ENCODE results near the gene GPRC5C. TPM values are rescaled to one million over a fixed set of nuclear protein-coding genes. Genes with fewer than 3 reads are reported as not detected.

The GPRC5C gene
- total and polyA plus RNA-seq, 2 of the 8 experiments (the other 6 are each of a cell fraction or from before 2014, with no cell fraction given) = 18.3 to 55.8 TPM

DNA sequence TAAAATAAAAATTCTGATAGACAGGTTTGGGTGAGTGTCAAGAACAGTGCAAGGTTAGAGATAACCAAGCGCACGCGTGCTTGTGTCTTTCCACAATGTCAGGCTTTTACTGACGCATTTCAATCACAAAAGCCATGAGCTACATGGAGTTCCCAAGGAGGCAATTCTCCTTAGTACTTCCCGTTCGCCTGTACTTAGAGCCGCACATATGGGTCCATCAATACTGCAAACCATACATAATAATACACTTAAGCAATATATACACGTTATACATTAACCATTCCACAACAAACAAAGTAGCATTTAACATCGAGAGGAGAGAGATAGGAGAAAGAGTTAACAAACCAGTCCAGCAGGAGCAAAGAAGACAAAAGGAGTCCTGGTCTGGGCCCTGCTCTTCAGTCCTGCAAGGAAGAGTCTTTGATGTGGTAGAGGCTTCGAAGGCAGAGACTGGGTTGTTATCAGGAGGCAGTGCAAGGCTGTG is 11.9 kb upstream of the GPRC5C start:
- no peaks in the 10 kb centered on the region for H3K79me1 ChIP-seq (ENCODE audit: low read depth, low read length)
- H3K36me3 ChIP-seq (ENCODE audit: control insufficient read depth in 2 of 4, insufficient read depth in 4 of 4, low read length in 3 of 4) = no peaks in the 10 kb centered on the region
- ChIA-PET POLR2A (ENCODE audit: partially characterized antibody) (interaction anchor here (1.1 to 2.3 kb wide), 3 partner anchors 10 to 33 kb away, joined by 3 to 8 read pairs (median 4); no protein-coding TSS in a partner anchor), CTCF (ENCODE audit: partially characterized antibody) (interaction anchor here (3.1 kb wide), 1 partner anchor 38 kb away, joined by 10 read pairs; no protein-coding TSS in a partner anchor)
- no peak overlapping the region for H3K4ac ChIP-seq (replicated peaks; ENCODE audit: insufficient read length, low read depth, low read length)
- DNase-seq (ENCODE audit: low read depth in 1 of 2, low spot score in 2 of 2) (no peak), FAIRE-seq (no peak)
- no peak overlapping the region for H3K23ac ChIP-seq (ENCODE audit: insufficient read length)
- H2BK120ac ChIP-seq (replicated peaks; ENCODE audit: low read depth, low read length) = no peak overlapping the region
- no peak overlapping the region for H3K14ac ChIP-seq (ENCODE audit: insufficient read length)
- H3K27ac ChIP-seq (ENCODE audit: low read depth, low read length) = no peak overlapping the region
- no peak overlapping the region for H2AK5ac ChIP-seq (ENCODE audit: low read depth, low read length)
- no peak overlapping the region for H4K5ac ChIP-seq (ENCODE audit: insufficient read length, low read depth, low read length)
- H3K23me2 ChIP-seq (ENCODE audit: low read depth, low read length) = no peaks in the 10 kb centered on the region; the same call in 1 of the 2 replicates
- H3K4me3 ChIP-seq (ENCODE audit: extremely low read depth in 1 of 4, insufficient read depth in 2 of 4, low read depth in 3 of 4, low read length in 4 of 4) = no peak overlapping the region
- H2BK20ac ChIP-seq (ENCODE audit: low read length) = no peak overlapping the region
- no peaks in the 10 kb centered on the region for H4K20me1 ChIP-seq (replicated peaks in 1 of 2; ENCODE audit: control insufficient read depth in 1 of 2, insufficient read depth in 2 of 2, low read length in 2 of 2)
- no peak overlapping the region for H3K9ac ChIP-seq (replicated peaks in 1 of 4; ENCODE audit: extremely low read depth in 1 of 4, low read depth in 3 of 4, low read length in 3 of 4)
- H2BK12ac ChIP-seq (ENCODE audit: low read depth, low read length) = no peak overlapping the region
- WGBS, 2 experiments (ENCODE audit: extremely low coverage in 1 of 2, insufficient coverage in 1 of 2, insufficient read length in 1 of 2, insufficient replicate concordance in 2 of 2, low coverage in 1 of 2, low lambda C conversion rate in 2 of 2, missing lambda C conversion rate in 1 of 2) = 87% methylated on average over 10 of the region's 10 CpGs; no CpG with 5 or more reads in 1 of the 2 experiments
- no peaks in the 10 kb centered on the region for H3K27me3 ChIP-seq (replicated peaks in 1 of 4; ENCODE audit: control insufficient read depth in 3 of 4, extremely low read depth in 1 of 4, insufficient read depth in 3 of 4, low read length in 3 of 4)
- H3K4me2 ChIP-seq (ENCODE audit: insufficient read depth in 1 of 2, low read depth in 2 of 2, low read length in 2 of 2) = no peak overlapping the region
- H4K8ac ChIP-seq (ENCODE audit: extremely low read depth, insufficient read depth, low read length) = no peak overlapping the region
- H2AFZ ChIP-seq (ENCODE audit: low read length) = no peak overlapping the region
- no peak for TF ChIP-seq POLR2A (IDR thresholded peaks at IDR 0.05; ENCODE audit: control extremely low read depth in 1 of 2, low read depth in 2 of 2, low read length in 2 of 2)
- TF ChIP-seq GABPA (IDR thresholded peaks at IDR 0.05; ENCODE audit: borderline replicate concordance, insufficient read depth, low read length) = no peak
- no peak for TF ChIP-seq JUND (IDR thresholded peaks at IDR 0.05; ENCODE audit: low read length)
- no peak for TF ChIP-seq HDAC6 (IDR thresholded peaks at IDR 0.05; ENCODE audit: low read depth, low read length)
- TF ChIP-seq TEAD4 (IDR thresholded peaks at IDR 0.05; ENCODE audit: low read depth, low read length) = no peak
- no peak for TF ChIP-seq TAF7 (optimal IDR thresholded peaks at IDR 0.05; ENCODE audit: borderline replicate concordance, low read depth, low read length)
- no peak for TF ChIP-seq CTBP2 (IDR thresholded peaks at IDR 0.05; ENCODE audit: borderline replicate concordance, insufficient read depth, insufficient read length, low read length)
- TF ChIP-seq CREB1 (IDR thresholded peaks at IDR 0.05) = no peak
- no peak for TF ChIP-seq PHF8 (conservative IDR thresholded peaks at IDR 0.05; ENCODE audit: low read depth, low read length)
- no peak for TF ChIP-seq CHD1 (IDR thresholded peaks at IDR 0.05; ENCODE audit: low read depth, low read length)
- TF ChIP-seq JUN (IDR thresholded peaks at IDR 0.05; ENCODE audit: low read depth, low read length) = no peak
- no peak overlapping the region for H4K91ac ChIP-seq (replicated peaks; ENCODE audit: insufficient read length, low read length)
- H2BK15ac ChIP-seq (ENCODE audit: low read length) = no peak overlapping the region
- no peak overlapping the region for H2BK5ac ChIP-seq (ENCODE audit: low read depth, low read length)
- H3K18ac ChIP-seq (ENCODE audit: extremely low read depth, low read length) = no peak overlapping the region
- no peaks in the 10 kb centered on the region for H3K79me2 ChIP-seq (ENCODE audit: control insufficient read depth in 1 of 2, insufficient read depth in 2 of 2, low read length in 2 of 2)
- no peak overlapping the region for H3K56ac ChIP-seq (replicated peaks; ENCODE audit: insufficient read length, low read depth, low read length)
- H3K9me3 ChIP-seq (ENCODE audit: insufficient read depth in 2 of 2, low read depth in 1 of 2, low read length in 1 of 2) = no peaks in the 10 kb centered on the region
- peaks cover 0 to 4% (median 0%) of the 10 kb centered on the region in 4 experiments; a peak in 2 of 7 replicates for H3K4me1 ChIP-seq (replicated peaks in 1 of 4; ENCODE audit: control insufficient read depth in 3 of 4, insufficient read depth in 4 of 4, low read length in 3 of 4)
